Prostate gland (tissue), 2 donors: Measurements from ENCODE around the gene PHLPP1. TPM values are rescaled to one million over a fixed set of nuclear protein-coding genes. Genes with fewer than 3 reads are reported as not detected.

Experiments
- DNase-seq: peaks from one replicate; pipeline ENCODE4 v3.0.0-alpha.2; 2019; ENCODE audit warnings: low spot score
- H3K27ac ChIP-seq, 2 donors: fragments of 200-600 bp; sonication (generic); 2 replicates each; pipeline ENCODE4 v1.5.1; 2017 to 2019
- H3K27me3 ChIP-seq: fragments of 200-600 bp; sonication (generic); replicated peaks from 2 replicates; pipeline ENCODE4 v1.5.1; 2019; ENCODE audit not compliant: insufficient read depth
- H3K36me3 ChIP-seq, 2 donors: fragments of 200-600 bp; sonication (generic); 1 replicate in 1 of 2; 2 replicates in 1 of 2; pipeline versions ENCODE4 v1.5.1 to v1.8.1; 2017 to 2019
- H3K4me1 ChIP-seq: fragments of 200-600 bp; sonication (generic); replicated peaks from 2 replicates; pipeline ENCODE4 v1.5.1; 2019
- H3K4me3 ChIP-seq, 2 donors: fragments of 200-600 bp; sonication (generic); 2 replicates each; pipeline ENCODE4 v1.5.1; 2017 to 2019
- H3K9me3 ChIP-seq: fragments of 200-600 bp; sonication (generic); 2 replicates; pipeline ENCODE4 v1.5.1; 2017
- POLR2A ChIP-seq: fragments of 450-650 bp; IDR thresholded peaks from one replicate; pipeline ENCODE4 v1.6.1; 2016; ENCODE audit warnings: antibody characterized with exemption, mild to moderate bottlenecking
- POLR2AphosphoS5 ChIP-seq: sonication (generic); formaldehyde crosslinking; IDR thresholded peaks from one replicate; pipeline ENCODE4 v1.6.1; 2017; ENCODE audit warnings: antibody characterized with exemption
- WGBS: methylation state at CpG from one replicate; pipeline ENCODE4 v1.1.5; 2018; 5-methylcytosine and 5-hydroxymethylcytosine counted together
- intact Hi-C: fragments of 100-400 bp; cut with DNase I; formaldehyde crosslinking; loops from one replicate; pipeline ENCODE4 v1.14.2; 2022
- total RNA-seq, 2 donors: library from RNA; depleted of rRNA; stranded (reverse); fragments of >200 nt; gene quantifications; one replicate each; pipeline ENCODE4 v1.1.0, GENCODE V29; 2016
- TF ChIP-seq, protein P1 (sequence below), 4 experiments: fragments of 200-600 bp in 2 of 4; fragments of 450-650 bp in 2 of 4; sonication (generic) in 2 of 4; IDR thresholded peaks; 1 replicate in 3 of 4; 2 replicates in 1 of 4; pipeline ENCODE4 v1.5.1; 2016 to 2019; ENCODE audit warnings: antibody characterized with exemption in 4 of 4, mild to moderate bottlenecking in 2 of 4, moderate library complexity in 2 of 4

The PHLPP1 gene
- total RNA-seq, 2 donors from 2014 or later = 16.8 to 44.1 TPM

DNA sequence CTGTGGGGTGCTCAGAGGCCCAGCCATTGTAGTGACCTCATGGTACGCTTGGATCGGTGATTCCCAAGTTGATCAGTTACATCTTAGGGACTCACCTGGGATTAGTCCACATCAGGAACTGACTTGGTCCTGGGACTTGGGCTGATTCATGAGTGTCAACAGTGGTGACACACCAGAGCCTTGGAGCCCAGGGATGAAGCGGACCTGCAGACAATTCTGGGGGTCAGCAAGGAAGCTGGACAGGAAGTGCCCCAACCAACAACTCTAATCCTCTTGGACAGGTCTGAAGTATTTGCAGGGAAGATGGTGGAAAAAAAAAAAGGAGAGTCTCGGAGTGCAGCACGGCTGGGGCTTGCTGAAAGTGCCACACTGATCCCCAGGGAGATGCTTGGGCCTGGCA is 288.6 kb downstream of the PHLPP1 start:
- 94% methylated on average over 5 of the region's 5 CpGs for WGBS
- Histone ChIP-seq H3K36me3 (no peaks in the 10 kb centered on the region), H3K9me3 (no peaks in the 10 kb centered on the region), H3K27me3 (no peaks in the 10 kb centered on the region), H3K4me1 (no peaks in the 10 kb centered on the region), H3K27ac (no peak overlapping the region), H3K4me3 (no peak overlapping the region)
- intact Hi-C loops = no loop called here
- no peak for DNase-seq
- TF ChIP-seq POLR2AphosphoS5 (no peak), POLR2A (no peak)
- TF ChIP-seq, protein P1, sequence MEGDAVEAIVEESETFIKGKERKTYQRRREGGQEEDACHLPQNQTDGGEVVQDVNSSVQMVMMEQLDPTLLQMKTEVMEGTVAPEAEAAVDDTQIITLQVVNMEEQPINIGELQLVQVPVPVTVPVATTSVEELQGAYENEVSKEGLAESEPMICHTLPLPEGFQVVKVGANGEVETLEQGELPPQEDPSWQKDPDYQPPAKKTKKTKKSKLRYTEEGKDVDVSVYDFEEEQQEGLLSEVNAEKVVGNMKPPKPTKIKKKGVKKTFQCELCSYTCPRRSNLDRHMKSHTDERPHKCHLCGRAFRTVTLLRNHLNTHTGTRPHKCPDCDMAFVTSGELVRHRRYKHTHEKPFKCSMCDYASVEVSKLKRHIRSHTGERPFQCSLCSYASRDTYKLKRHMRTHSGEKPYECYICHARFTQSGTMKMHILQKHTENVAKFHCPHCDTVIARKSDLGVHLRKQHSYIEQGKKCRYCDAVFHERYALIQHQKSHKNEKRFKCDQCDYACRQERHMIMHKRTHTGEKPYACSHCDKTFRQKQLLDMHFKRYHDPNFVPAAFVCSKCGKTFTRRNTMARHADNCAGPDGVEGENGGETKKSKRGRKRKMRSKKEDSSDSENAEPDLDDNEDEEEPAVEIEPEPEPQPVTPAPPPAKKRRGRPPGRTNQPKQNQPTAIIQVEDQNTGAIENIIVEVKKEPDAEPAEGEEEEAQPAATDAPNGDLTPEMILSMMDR (IDR thresholded peaks at IDR 0.05) = no peak

DNA sequence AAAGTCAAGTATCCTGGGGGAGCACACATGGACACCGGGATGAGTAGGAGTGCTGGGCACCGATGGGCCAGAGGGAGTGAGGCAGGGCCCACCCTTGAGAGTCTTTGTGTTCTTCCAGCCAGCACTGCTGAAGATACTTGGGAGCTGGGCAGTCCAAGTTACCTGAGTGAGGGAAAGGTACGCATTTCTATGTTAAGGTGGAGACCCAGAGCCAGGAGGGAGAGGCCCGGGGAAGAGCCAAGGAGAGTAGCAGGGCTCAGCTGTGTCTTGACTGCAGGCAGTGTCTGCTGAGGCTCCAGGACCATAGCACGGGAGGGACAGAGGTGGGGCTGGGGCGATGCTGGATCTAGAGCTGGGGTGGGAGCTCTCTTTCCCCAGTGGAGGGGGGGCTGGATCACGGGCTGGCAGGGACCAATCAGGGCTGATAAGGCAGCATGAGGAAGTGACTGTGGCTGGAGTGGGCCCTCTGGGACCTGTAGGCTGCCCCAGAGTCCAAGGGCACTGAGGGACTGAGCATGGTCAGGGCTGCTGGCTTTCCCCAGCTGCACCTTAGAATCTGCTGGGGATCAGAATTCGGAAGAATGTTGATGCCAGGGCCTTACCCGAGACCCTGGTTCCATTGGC is 289.2 kb downstream of the PHLPP1 start:
- Histone ChIP-seq H3K27ac (no peak overlapping the region), H3K4me3 (no peak overlapping the region), H3K36me3 (no peaks in the 10 kb centered on the region), H3K27me3 (no peaks in the 10 kb centered on the region), H3K9me3 (no peaks in the 10 kb centered on the region), H3K4me1 (no peaks in the 10 kb centered on the region)
- no peak for DNase-seq
- 85% methylated on average over 9 of the region's 9 CpGs for WGBS
- TF ChIP-seq POLR2AphosphoS5 (no peak), POLR2A (no peak)
- TF ChIP-seq, protein P1 (IDR thresholded peaks at IDR 0.05) = no peak
- intact Hi-C loops = no loop called here

DNA sequence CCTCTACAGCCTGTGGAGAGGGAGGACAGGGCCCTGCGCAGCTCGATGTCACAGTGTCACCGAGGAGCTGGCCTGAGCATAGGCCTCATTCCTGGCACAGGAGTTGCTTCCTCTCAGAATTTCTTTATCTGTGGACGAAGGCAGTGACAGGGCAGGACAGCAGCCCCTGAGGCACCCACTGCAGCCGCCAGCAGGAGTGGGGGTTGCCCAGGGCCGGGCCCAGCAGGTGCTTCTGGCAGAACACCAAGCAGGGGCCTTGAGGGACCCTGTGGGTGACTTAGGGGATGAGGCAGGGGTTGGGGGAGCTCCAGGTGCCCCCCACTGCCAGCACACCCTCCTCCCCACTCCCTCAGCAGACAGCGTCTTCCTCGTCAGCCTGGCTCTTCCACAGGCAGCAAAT is 290.0 kb downstream of the PHLPP1 start:
- Histone ChIP-seq H3K27ac (no peak overlapping the region), H3K36me3 (no peaks in the 10 kb centered on the region), H3K4me3 (no peak overlapping the region), H3K9me3 (no peaks in the 10 kb centered on the region), H3K4me1 (no peaks in the 10 kb centered on the region), H3K27me3 (no peaks in the 10 kb centered on the region)
- intact Hi-C loops = no loop called here
- TF ChIP-seq, protein P1 (IDR thresholded peaks at IDR 0.05) = no peak
- TF ChIP-seq POLR2AphosphoS5 = no peak
- no peak for TF ChIP-seq POLR2A
- 82% methylated on average over 8 of the region's 8 CpGs for WGBS
- no peak for DNase-seq

DNA sequence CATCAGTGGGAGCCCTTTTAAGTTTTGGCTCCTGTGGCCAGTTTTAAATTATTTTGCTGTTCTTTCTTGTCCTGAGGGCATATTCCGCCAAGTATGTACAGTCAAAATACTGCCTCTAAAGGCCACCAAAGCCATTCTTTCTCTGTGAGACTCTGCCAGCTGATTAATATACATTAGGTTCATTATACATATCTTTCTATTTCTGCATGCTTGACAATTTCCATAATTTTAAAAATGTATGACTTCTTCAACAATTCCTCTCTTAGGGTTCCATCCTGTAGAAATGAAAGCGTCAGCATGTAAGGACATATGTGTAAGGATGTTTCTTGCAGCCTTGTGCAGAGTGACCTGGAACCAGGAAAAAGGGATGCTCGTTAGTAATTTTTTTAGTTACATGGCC is 291.9 kb downstream of the PHLPP1 start:
- no peak for DNase-seq
- Histone ChIP-seq H3K27ac (no peak overlapping the region), H3K9me3 (no peaks in the 10 kb centered on the region), H3K4me1 (no peaks in the 10 kb centered on the region), H3K27me3 (no peaks in the 10 kb centered on the region), H3K4me3 (no peak overlapping the region), H3K36me3 (no peaks in the 10 kb centered on the region)
- TF ChIP-seq POLR2A (no peak), POLR2AphosphoS5 (no peak)
- TF ChIP-seq, protein P1 (IDR thresholded peaks at IDR 0.05) = no peak
- intact Hi-C loops = no loop called here
- 89% methylated on average over 3 of the region's 3 CpGs for WGBS

DNA sequence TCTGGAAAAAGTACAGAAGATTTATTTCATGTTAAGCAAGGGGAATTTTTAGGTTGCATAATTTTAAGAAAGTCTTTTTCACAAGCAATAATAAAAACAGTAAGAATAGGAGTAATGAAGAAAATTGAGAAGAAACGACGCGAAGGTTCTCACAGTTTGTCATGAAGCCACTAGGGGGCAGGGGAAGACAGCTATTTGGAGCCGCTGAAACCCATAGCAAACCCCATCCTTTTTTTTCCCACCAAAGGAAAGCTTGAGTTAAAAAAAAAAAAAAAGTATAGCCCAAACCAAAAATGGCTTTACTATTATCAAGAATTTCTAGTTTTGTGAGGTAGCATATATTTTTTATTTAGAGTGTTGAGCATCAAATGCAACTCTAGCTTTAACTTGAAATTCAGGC is 300.9 kb downstream of the PHLPP1 start:
- WGBS = 1% methylated on average over 4 of the region's 4 CpGs
- Histone ChIP-seq H3K27me3 (no peaks in the 10 kb centered on the region), H3K4me1 (no peaks in the 10 kb centered on the region), H3K9me3 (no peaks in the 10 kb centered on the region), H3K27ac (no peak overlapping the region), H3K36me3 (no peaks in the 10 kb centered on the region), H3K4me3 (no peak overlapping the region)
- DNase-seq = peak; percentile 28
- intact Hi-C loops = loop anchor here (2.0 to 5.0 kb wide), 2 partner anchors 307 to 421 kb away; no protein-coding TSS in a partner anchor
- TF ChIP-seq POLR2AphosphoS5 (peak; percentile 7), POLR2A (no peak)
- TF ChIP-seq, protein P1 (IDR thresholded peaks at IDR 0.05) = peak; percentile 63 to 76 (median 72)
